ENCODE measurements around the gene CST11.

Gene CST11

DNA sequence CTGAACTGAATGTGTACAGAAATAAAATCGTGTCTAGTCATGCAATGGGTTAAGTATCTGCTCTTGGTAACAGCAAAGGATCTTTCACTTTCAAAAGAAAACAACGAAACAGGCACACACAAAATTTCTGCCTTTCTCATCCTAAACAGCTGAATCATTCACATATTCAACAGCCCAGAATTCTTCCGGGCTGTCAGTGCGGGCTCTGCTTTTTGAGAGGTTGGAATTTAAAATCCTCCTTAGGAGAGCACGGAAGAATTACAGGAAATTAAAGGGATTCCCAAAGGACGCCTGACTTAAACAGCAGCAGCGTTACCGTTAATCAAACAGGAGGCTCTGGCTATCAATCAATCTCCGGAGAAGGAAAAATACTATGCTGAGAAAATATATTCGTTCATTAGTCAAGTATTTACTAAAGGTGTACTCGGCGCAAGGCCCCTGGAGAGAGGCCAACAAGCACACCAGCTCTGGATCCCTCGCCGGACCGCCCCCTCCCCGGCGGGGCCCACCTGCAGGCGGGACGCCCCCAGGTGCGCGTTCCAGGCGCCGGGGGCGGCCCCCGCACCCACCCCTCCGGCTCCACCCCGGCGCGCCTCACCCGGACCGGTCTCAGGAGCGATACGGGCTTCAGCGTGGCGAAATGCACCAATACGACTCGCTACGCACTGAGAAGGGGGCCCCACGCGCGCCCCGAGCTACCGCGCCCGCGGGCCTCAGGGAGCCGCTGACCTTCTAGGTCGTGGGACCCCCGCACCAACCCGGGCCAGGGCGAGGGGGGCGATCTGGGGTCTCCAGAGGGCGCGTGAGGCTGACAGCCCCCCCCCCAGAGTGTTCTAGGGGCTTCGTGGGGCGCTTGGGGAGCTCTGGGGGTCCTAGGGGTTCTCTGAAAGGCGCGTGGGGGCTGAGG is 32.4 kb downstream of the CST11 start:
- DNase-seq (ENCODE audit: low read depth): peak; percentile 8

DNA sequence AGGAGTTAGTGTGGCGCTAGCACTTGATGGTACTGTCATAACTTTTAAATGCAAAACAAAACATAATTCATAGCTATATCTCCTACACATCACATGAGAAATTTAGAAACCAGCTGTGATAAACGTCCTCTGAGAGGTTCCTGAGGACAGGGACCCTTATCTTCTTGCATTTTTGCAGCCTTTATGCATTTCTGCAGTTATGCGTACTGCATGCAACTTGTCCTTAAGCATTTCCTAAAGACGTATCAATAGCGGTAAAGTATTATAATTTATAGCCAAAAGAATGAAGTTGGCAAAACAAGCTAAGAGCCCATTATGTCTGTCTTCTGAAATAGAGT is 33.0 kb downstream of the CST11 start:
- no peak for DNase-seq (ENCODE audit: low read depth)

DNA sequence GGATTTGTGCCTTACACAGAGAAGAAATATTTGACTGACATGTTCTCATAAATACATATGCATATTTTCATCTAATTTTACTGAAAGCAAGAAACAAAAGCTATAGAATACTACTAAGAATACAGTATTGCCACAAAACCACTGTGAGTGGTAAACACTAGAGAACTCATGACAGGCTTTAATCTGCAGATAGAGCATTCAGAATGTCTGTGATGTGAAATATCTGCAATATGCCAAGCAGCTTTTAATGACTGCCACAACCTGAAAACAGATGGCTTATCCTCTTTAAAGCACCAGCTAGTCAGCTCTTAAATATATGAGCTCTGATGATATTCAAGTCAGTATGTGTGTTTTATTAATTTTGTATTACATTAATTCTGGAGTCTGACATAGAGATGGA is 34.8 kb downstream of the CST11 start:
- no peak for DNase-seq (ENCODE audit: low read depth)

DNA sequence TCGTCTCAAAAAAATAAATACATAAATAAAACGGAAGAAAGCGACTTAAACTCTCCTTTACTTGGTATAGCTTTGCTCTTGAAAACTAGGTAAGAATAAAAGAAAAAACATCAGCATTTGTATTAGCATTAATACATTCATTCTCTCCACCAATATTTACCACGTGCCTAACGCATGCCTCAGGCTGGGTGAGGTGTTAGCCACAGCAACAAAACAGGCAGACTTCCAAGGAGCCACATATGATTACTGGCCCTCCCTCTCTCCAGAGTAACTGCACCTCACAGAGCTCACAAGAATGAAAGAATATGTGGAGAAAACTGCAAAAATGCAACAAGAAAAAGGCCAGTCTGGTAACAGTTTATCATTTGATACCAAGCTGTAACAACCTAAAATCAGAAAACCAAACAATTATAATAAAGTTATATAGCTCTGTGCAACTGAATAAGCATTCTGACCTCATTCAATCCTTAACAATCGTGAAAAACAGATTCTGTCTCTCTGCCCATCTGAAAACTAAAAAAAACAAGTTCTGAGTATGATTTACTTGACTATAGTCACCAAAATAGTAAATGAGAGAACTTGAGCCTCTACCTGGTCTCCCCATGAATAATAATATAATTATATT is 36.6 kb downstream of the CST11 start:
- DNase-seq (ENCODE audit: low read depth): no peak

DNA sequence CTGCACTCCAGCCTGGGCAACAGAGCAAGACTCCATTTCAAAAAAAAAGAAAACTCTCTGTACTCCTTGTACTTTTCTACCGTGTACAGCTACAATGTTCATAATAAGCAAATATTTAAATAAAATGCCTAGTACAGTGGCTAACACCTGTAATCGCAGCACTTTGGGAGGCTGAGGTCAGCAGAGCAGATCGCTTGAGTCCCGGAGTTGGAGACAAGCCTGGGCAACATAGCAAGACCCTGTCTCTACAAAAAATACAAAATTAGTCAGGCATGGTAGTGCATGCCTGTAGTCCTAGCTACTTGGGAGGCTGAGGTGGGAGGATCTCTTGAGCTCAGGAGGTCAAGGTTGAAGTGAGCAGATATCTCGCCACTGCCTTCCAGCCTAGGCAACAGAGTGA is 37.1 kb downstream of the CST11 start:
- DNase-seq (ENCODE audit: low read depth): no peak

DNA sequence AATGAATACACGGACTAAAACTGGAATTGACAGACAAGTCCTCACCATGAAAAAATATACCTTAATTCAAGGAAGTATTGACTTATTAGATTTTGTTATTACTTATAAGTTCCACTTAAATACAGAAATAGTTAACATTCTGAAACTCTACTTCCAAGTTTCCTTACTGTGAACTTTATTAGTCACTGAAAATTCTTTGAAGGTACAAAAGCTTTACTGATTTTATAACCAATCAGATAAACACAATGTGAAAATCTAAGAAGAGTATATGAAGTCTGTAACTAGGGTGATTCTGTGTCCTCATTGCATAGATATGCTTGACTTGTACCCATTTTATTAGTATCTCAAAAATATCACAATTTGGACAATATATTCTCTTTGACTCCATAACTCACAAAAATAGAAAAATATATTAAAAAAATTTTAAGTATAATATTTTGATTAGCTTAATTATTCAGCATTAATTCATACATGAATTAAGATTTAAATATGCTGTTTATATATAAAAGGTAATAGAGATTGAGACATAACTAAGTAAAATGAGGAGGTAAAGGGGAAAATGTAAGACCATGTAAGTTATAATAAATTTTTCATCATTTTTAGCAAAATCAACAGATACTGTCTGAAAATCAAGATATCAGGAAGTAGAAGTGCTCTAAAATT is 38.0 kb downstream of the CST11 start:
- DNase-seq (ENCODE audit: low read depth): no peak

DNA sequence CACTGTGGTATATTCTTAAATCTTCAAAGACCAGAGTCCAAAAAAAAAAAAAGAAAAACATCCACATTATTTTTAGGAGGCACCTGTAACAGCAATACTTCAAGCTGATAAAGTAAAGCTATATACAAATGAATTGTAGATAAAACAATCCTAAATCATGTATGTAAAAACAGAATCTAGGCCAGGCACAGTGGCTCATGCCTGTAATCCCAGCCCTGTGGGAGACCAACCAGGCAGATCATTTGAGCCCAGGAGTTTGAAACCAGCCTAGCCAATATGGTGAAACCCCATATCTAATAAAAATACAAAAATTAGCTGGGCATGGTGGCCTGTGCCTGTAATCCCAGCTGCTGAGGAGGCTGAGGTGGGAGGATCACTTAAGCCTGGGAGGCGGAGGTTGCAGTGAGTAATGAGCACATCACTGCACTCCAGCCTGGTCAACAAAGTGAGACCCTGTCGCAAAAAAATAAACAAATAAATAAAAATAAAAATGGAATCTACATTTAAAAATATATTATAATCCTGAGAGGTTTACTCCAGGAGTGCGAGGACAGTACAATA is 38.7 kb downstream of the CST11 start:
- no peak for DNase-seq (ENCODE audit: low read depth)

DNA sequence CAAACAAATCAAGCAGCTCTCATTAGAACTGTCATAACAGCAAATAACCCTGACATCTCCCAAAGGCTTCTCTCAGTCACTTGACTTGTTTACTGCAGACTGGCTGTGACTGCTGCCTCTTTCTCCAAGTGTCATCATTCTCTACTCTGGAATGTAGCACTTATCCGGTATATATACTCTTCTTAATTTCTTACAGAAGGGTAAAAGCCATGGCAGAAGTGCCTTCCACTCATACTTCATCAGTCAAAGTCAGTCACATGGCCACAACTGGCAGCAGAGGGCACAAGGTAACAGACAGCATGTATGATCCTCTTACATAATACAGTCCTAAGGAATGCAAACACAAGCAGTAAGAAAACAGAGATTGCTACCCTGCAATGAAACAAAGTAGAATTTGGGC is 40.6 kb downstream of the CST11 start:
- no peak for DNase-seq (ENCODE audit: low read depth)

DNA sequence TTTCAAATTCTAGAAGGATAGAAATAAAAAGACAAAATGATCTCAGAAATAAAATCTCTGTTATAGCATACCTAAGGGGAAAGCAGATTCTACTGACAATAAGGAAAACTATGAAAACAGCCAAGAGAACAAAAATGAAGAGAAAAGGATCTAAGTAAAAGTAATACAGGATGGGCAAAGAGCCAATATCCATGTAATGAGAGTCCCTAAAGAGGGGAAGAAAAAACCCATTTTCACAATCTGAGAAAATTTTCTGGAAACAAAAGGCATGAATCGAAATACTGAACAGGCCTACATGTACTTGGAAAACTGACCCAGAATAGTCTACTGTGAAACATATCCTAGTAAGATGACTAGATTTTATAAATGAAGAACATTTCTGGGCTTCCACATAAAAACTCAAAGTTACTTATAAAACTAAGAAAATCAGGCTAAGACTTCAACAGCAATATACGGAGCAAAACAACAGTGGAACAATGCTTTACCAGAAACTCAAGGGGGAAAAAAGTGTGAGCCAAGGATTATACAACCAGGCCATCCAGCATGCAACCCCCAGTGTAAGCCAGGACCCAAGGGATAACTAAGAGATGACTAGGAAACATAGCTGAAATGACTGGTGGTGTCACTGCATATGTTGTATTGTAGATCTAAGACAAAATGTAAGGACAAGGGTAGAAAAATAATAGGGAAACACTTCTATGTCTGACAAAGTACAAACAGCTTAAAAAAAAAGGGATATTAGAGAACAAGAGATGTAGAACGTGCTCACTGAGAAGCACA is 41.6 kb downstream of the CST11 start:
- DNase-seq (ENCODE audit: low read depth): no peak

DNA sequence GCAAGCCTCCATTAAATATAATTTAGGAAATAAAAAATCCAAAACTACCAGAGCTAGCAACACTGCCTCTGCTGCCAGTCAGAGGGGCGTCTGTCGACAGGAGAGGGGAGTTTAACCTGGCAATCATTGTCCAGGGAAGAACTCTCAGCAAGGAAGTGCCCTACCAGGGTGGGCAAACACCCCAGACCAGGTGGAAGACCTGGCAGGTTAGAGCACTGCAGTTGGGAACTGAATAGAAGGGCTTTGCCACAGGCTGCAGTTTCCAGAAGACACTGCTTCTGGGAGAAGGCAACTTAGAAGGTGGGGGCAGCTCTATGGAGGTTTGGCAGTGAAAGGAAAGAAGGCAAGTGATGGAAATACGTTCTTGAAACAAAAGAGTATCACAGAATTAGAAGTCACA is 42.9 kb downstream of the CST11 start:
- DNase-seq (ENCODE audit: low read depth): no peak

DNA sequence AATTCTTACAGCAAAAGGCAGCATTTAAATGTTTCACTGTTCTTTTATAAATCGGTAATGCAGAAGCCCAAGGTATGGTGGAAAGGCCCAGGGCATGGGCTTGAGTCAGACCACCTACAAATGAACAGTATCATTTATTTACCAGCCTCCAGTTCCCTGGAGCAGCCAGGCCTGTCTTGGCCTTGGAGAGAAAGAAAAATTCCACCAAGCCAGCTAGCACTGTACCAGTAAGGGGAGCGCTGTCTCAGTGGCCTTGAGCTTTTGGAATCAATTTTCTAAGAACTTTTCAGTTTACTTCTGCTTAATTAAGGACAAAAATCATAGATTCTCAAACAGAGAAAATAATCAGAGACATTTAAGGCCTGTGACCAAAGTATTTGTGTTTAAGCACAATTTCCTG is 43.7 kb downstream of the CST11 start:
- no peak for DNase-seq (ENCODE audit: low read depth)

DNA sequence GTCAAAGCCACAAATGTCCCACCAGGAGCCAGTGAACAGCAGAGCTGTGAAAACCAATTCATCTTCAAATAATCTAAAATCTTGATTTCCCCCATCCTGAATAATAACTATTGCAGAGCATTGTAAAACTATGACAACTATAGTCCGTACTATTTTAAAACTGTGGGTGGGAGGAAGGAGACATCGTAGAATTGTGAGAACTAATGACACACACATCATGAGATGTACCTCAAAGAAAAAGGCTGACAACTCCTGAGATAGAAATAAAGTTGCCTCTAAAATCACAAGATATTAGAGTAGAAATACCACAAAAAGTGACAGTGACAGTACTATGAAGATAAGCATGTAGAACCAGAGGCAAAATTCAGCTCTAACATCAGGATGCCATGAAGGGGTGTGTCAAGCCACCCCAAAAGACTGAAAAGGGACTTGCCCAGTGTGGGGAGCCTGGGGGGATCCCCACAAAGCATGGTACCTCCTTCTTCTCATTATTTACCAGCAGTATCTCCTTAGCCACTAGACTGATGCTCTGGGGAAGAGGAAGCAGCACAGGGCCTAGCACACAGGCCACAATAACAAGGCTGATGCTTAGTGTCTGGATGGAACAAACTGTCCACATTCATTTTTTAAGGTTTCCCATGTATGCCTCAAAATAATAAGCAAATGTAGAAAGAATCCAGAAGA is 44.8 kb downstream of the CST11 start:
- DNase-seq (ENCODE audit: low read depth): no peak

DNA sequence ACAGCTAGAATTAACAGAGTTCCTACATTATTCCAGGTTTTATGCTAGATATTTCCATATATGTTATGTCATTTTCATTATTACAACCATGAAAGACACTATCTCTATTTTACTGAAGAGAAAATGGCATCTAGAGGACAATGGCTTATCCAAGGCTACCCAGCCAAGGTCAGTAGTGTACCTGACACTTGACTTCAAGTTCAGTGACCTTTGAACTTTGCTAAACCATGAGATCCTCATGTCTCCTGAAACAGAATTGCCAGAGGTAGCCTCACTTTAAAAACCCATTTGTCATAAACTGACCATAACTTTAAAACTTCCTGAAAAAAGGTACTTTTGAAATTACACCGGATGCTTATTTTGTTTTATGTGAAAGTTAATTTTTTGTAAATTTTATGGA is 45.8 kb downstream of the CST11 start:
- DNase-seq (ENCODE audit: low read depth): no peak

DNA sequence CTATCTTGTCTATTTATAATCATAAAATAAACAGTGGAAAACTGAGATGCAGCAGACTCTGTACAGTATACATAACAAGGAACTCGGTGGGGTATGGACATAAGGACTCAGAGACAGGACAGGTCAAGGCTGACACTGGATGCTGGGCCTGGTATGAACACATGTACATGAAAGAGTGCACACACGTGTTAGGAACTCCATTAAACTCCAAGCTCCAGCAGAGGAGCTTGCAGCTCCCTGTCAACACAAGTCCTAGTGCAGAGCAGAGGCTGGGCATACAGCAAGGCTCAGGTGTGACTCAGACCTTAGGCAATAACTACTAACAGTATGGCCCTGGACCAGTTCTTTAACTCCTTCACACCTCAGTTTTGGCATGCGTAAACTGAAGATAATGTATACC is 48.5 kb downstream of the CST11 start:
- no peak for DNase-seq (ENCODE audit: low read depth)

DNA sequence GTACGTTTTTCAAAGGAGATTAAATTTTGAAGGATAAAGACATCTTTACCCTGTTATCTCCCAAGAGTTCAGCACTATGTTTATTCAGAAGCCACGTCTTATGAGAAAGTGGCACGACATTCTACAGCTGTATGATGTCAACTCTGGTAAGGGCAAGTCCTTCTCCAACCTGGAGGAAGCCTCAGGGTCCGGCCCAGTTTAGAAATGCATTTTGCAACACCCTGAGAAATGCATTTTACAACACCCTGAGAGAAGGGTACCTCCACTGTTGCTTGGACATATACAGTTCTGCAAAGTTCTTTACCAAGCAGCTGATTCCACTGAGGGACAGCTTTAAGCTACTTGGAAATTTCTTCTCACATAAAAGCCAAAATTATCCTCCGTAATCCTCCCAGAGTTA is 48.9 kb downstream of the CST11 start:
- DNase-seq (ENCODE audit: low read depth): no peak

DNA sequence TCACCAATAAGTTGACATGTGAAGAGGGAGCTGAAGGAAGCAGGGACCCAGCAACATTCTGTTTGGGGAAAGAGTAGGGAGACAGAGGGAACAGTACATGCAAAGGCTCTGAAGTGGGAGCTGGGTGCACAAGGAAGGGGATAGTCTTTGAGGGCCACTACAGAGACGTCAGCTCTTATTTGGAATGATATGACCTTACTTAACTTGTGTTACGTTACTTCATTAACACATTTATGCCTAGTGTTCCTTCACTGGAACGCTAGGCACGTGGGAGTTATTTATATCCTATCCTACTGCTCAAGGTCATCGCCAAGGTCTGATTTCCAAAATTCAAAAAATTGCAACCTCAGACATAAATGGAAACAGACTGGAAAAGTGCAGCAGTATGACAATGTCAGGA is 51.6 kb downstream of the CST11 start:
- no peak for DNase-seq (ENCODE audit: low read depth)
